ENCODE data around the gene NKX2-4.
"Not testable (repeated sequence)": the region's sequence is repeated elsewhere in the genome, so short reads cannot be mapped to it uniquely, and the experiment has no call there.

The NKX2-4 gene

DNA sequence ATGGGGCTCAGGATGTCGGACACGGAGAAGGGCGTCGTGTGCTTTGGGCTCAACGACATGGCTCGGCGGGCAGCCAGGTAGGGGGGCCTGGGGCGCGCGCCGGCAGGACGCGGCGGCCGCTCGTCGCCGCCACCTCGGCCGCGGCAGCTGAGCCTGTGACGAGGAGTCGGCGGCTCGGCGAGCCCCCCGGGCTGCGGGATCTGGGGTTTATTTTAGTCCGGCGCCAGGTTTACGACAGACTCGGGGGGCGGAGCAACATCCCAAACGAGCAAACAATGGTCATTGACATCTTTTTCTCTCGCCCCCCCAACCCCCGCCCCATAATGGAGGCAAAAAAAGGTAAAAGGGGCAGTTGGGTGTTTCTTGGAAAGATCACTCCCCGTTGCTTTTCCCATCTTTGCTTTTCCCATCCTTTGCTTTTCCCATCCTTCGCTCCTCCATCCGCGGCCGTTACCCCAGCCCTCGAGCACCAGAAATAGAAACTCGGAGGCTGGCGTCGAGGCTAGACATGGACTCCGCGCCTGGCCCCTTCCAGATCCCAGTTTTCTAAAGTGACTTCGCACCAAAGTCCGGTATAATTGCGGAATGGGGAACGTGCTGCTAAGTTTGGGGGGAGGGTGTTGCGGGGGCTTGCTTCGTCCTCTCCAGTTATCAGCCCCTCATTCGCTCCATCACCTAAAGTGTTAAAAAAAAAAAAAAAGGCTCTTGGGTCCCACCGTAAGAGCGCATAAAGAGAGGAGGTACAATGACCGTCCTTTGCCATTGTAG, at the start of gene NKX2-4:
Gene NKX2-4 (minus strand): TSS at position 186 of the 768 bp plus-strand sequence. CDS start 127 bp downstream, at position 59.
- no peak for FAIRE-seq

DNA sequence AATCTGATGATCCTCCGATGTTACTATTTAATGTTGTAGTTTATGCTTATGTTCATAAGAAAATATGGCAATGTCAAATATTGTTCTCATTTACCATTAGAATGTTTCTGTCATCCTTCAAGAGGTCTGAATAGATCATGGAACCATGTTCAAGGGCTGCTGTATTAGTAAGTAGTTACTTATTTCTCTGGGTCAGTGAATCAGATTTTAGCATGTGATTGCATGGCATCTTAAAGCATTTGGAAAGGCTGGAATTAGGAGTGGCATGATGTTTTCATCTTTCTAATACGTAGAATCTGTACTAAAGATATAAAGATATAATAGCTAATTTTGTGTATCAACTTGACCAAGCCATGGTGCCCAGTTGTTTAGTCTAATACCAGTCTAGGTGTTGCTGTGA, 40.5 kb upstream of the NKX2-4 start:
- no peak for FAIRE-seq

DNA sequence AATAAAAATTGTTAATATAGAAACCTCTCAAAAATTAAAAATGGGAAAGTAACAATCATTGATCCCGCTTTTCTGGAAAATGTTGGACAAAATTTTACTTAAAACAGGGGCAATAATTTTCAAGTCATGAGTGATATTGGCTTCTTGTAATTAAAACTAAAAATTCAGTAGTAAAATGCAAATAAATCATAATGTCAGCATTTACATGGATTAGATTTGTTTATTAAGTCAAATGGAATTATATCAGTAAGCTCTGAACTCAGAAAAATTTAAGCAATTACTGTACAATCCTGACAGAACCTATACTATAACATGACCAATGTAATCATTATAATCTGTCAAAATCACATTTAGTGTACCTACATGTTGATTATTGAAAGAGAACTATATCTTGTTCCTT, 39.9 kb upstream of the NKX2-4 start:
- FAIRE-seq = no peak

DNA sequence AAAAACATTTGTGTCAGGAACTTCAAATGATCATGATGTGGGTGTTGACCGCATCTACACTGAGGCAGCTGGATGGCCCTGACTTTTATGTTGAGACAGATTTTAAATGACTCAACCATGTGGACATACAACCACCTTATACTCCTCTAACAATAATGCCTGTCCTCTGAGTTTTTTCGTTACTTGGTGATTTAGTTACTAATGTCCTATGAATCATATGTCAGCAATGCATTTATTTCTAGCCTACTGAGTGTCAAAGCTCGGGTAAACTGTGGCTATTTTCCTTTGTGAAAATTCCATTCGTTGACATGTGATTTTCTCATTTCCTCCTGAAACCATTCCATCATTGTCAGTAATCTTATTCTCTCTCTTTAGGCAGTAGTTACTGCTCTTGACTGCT, 38.9 kb upstream of the NKX2-4 start:
- FAIRE-seq = no peak

DNA sequence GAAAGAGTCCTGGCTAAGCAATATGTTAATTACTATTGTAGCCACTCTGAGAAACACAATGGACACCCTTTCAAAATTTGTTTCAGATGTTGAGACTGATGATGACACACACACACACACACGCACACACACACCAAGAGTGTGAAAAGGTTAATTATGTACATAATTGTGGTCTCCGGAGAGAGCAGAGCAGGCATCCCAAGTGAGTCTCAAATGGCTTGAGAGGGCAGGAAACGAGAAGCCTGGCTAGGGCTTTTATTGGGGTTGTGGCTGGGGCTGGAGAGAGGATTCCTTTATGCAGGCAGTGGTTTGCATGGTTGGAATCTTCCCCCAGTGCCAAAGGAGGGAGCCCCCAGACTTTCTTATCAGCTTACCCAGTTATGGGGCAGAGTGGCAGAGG, 38.2 kb upstream of the NKX2-4 start:
- FAIRE-seq = no peak

DNA sequence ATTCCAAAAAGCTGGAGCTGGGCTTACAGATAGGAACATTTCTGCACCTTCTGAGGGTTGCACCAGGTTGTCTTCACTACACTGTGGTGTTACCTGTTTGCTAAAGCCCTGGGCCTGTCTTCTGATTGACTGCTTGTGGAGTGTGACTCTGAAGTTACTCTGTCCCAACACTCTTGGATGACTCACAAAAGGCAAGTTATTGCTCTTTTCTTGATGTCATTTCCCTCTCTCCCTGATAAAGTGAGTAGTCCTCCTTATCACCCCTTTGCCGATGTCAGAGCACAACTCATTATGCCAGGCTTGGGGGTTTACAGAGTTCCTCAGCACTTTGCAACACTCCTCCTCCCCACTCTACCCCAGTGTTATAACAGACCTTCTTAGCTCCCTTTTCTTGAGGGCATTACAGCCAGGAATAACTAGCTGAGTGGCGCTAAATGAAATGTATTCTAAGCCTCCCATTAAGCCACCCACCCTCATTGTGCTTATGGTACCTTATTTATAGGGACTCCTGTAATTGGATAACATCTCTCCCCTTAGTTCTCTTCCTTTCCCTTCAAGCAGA, 36.1 kb upstream of the NKX2-4 start:
- FAIRE-seq = no peak

DNA sequence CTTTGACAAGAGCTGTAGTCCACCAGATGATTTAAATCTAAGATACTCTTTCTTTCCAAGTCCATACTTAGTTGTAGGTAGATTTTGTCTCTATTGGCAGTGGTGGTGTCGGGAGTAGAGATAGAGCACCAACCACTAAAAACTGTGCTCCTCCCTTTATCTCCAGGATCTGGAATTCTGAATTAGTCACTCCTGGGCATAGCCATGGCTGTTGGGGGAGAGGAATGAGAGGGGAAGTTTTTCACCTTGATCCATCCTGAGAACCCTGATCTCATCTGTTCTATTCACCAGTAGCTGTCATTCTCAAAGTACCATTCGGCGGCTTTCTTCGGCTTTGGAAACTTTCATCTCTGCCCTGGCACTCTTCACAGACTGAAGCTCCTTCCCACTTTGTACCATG, 35.6 kb upstream of the NKX2-4 start:
- no peak for FAIRE-seq

DNA sequence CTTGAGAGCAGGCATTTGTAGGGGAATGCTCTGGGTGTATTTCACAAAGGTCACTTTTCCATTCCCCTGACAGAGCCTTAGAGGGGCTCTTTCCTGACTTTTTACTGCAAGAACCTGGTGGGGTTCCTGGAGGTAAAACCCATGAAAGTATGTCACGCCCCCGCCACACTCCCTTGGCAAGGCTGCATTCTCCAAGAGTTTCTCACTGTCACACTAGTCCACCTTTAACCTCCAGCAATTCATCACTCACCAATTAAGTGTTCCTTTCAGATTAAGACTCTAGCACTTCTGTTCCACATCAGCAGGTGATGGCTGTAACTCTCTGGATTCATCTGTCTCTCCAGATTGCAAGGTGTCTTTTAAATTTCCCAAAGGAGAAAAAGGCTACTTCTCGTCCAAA, 32.7 kb upstream of the NKX2-4 start:
- FAIRE-seq = no peak

DNA sequence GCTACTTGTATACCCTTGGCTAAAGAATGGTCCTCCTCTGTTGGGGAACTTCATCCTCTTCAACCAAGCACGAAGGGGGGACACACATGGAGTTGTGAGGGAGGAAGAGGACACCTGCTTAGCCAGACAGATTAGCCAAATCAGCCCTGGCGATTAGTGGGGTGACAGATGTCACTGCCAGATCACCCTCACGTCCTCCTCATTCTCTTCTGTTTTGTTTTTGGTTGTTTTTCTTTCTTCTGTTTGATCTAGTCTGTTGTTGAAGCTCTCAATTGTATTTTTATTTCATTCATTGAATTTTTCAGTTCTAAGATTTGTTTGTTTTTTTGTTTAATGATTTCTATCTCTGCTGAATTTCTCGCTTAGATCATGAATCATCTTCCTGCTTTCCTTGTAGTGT, 27.5 kb upstream of the NKX2-4 start:
- no peak for FAIRE-seq

DNA sequence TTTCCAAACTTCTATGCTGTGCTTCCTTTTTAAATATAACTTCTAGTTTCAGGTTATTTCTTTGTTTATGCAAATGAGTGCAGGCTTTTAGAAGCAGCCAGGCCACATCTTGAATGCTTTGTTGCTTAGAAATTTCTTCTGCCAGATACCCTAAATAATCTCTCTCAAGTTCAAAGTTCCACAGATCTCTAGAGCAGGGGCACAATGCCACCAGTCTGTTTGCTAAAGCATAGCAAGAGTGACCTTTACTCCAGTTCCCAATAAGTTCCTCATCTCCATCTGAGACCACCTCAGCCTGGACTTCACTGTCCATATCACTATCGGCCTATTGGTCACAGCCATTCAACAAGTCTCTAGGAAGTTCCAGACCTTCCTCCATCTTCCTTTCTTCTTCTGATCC, 26.4 kb upstream of the NKX2-4 start:
- not testable (repeated sequence) for FAIRE-seq

DNA sequence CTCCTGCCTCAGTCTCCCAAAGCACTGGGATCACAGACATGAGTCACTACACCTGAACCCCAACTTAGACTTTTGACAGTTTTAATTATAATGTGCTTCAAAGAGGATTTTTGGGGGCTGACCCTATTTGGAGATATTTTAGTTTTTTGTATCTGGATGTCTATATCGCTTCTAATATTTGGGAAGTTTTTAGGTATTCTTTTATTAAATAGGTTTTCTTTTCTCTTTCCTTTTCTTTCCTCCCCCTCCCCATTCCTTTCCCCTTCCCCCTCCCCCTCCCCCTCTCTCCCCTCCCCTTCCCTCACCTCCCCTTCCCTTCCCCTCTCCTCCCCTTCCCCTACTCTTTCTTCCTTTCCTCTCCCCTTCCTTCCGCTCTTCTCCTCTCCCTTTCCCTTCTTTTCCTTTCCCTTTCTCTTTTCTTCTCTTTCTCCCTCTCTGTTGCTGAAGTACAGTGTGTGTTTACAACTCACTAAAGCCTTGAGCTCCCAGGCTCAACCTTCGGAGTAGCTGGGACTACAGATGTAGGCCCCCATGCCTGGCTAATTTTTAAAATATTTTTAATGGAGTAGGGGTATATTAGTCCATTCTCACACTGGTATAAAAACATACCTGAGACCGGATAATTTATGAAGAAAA, 24.4 kb upstream of the NKX2-4 start:
- FAIRE-seq = no peak

DNA sequence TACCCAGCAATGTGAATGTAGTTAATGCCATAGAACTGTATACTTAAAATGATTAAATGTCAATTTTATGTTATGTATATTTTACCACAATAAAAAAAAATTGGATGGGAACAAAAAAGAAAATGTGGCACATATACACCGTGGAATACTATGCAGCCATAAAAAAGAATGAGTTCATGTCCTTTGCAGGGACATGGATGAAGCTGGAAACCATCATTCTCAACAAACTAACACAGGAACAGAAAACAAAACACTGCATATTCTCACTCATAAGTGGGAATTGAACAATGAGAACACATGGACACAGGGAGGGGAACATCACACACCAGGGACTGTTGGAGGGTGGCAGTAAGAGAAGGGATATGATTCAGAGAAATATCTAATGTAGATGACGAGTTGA, 21.8 kb upstream of the NKX2-4 start:
- not testable (repeated sequence) for FAIRE-seq

DNA sequence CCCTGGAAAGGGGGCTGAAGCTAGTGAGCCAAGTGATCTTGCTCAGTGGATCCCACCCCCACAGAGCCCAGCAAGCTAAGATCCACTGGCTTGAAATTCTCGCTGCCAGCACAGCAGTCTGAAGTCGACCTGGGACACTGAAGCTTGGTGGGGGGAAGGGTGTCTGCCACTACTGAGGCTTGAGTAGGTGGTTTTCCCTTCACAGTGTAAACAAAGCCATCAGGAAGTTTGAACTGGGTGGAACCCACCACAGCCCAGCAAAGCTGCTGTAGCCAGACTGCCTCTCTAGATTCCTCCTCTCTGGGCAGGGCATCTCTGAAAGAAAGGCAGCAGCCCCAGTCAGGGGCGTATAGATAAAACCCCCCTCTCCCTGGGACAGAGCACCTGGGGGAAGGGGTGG, 16.7 kb upstream of the NKX2-4 start:
- FAIRE-seq = not testable (repeated sequence)

DNA sequence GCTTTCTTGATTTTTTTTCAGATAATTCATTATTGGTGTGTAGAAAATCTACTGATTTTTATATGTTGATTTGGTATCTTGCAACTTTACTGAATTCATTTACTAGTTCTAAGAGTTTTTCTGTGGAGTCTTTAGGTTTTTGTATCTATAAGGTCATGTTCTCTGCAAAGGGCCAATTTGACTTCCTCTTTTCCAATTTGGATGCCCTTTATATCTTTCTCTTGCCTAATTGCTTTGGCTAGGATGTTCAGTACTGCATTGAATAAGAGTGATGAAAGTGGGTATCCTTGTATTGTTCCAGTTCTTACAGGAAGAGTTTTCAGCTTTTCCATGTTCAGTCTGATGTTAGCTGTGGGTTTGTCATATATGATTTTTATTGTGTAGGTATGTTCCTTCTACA, 14.4 kb upstream of the NKX2-4 start:
- FAIRE-seq = no peak

DNA sequence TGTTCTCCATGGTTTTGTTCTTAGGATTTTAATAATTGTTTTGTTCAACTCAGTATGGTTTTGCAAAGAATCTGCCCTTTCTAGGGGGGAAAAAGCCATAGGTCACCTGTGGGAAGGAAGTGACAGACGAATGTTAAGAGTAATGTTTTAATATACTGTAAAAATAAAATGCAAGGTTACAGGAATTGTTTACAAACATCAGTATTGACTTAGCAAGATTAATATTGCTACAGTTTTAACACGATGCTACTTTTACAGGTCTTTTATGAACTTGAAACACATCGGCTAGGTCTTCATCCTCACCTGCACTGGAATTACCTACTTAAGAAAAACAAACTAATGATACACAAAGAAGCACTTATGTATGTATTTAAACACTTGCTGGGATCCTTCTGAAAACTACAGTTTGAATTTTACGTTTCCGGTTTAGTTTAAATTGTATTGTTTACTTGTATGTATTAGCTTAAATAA, 1.7 kb upstream of the NKX2-4 start:
- no peak for FAIRE-seq

DNA sequence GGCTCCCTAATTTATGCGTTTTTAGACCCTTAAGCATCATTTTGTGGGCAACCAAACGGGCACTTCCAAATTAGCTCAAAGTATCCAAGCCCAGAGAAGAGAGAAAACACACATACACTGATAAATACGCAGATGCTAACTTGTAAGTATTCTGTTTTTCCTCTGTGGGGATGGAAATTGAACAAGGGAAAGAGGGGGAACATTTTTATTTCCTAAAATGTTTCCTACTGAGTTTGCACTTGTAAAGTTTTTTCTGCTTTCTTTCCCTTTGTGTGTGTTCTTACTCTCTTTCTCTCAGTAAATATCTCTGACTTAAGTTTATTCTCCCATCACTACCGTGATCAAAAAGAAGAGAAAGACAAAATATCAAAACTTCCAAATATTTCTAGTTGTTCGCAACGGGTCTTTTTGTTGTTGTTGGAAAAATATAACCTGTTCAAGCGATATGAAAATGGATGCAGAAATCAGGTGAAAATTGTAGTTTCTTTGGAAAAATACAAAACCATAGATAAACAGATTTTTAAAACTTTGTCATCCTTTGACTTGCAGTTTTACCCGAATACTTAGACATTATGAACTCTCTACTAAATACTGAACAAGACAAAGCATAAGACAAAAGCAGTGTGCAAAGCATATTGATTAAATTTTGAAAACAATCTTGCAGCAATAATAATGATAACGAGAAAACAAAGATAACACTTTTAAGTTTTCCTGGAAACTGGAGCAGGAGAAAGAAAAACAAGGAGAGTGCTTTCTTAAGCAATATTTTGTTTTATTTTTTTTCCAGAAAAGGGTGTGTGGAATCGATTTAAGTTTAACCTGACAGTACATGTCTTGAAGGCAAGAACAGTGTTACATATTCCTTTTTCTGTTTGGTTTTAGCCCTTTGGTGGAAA, 1.0 kb upstream of the NKX2-4 start:
- FAIRE-seq = no peak

DNA sequence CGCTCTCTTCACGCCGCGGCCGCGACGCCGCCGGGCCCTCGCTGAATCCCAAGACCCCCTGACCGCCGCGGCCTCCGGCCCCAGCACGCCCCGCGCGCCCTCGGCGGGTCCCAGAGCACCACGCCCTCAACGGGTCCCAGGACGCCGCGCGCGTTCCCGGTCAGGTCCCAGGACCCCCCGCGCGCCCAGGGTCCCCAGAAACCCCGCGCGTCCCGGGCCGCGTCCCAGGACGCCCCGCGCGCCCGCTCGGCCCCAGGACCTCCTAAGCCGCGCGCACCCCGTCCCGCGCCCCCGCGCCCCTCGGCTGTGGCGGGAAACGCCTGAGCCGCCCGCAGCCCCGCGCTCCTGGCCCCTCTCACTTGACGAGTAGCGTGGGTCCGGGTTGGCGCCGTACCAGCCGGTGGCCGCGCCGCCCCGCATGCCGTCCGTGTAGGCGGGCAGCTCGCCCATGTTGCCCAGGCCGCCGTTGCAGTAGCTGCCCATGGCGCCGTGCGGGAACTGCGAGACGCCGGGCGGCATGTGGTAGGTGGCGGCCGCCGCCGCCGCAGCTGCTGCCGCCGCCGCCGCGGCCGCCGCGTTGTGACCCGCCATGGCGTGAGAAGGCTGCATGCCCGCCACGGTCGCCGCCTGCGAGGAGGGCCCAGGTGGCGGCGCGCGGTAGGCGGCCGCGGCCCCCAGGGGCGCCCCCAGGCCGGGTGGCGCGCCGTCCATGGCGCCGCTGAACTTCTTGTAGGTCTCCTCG, 556 bp downstream of the NKX2-4 start:
- no peak for FAIRE-seq

DNA sequence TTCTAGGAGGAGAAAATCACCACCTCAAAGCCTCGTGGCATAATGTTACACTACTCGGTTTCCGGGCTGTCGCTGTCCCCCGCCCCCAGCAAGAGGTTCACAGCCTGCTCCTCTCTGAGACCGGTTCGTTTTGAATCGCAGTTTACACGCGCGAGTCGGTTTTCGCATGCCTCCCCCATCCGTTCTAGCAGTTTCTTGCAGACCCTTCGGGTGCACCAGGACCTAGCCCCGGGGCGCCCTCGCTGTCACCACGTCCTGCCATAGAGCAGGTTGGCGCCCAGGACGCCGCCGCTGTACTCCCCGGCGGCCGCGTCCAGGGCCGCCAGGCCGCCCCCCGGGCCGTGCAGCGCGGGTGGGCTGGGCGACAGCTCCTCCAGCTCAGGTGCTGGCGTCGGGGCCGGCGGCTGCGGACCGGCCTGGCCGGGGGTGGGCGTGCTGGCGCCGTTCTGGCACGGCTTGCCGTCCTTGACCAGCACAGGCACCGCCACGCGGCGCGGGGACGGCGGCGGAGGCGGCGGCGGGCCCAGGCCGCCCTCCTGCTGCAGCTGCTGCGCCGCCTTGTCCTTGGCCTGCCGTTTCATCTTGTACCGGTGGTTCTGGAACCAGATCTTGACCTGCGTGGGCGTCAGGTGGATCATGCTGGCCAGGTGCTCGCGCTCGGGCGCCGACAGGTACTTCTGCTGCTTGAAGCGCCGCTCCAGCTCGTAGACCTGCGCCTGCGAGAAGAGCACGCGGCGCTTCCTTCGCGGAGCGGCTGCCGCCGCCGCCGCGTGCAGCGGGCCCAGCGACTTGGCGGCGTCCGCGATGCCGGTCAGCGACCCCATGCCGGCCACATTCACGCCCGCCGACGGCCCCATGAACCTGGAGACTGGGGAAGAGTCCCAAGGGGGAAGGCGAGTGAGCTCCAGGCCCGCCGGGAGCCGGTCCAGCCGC, 1.4 kb downstream of the NKX2-4 start:
- no peak for FAIRE-seq

DNA sequence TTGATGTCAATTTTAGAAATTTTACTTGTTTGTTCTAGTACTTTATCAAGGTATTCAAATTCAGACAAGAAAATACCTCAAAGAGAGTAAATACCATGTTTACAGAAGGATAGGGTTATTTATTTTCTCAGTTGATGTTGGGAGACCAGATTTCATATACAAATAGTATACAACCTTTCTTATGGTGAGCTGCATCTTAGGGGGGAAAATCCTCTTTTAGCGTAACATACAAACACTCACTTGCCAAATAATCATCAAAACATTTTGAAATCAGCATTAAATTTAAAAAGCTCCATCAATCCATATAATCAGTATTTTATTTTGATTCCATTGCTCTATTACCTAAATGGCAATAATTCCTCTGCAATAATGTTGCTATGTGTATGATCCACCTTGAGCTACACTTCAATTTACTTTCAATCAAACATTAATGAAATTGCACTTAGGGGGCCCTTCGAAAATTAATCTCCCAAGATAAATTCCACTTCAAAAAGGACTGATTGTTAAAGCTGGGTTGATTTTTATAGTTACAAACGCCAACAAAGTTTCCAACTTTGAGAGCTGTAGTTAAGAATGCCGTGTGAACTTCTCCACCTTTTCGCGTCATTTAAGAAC, 2.2 kb downstream of the NKX2-4 start:
- FAIRE-seq = no peak

DNA sequence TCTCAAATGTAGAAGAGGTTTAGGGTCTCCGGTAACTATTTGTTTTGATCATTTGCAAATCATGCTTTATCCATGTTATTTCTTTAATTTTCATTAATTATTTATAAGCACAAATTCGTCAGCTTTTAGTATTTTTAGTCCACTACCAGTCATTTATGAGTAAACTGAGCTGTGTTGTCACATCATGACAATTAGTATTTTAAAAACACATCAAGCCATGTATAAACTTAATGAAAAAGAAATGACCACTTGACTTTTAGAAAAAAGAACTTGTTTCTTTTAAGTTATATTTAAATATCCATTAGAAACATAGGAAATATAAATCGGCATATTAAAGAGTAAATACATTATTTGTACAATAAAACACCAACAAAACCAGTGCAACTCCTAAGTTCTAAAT, 2.8 kb downstream of the NKX2-4 start:
- FAIRE-seq = peak; percentile 54

Data from endometrium (tissue), 2 donors.